Colonic mucosa (tissue), 4 donors: Measurements from ENCODE around the gene ST6GALNAC1. TPM values are rescaled to one million over a fixed set of nuclear protein-coding genes. Genes with fewer than 3 reads are reported as not detected.

ENCODE experiments used
- DNase-seq: peaks from one replicate; pipeline ENCODE4 v3.0.0-alpha.2; 2020
- H3K27ac ChIP-seq: fragments of 200-600 bp; one replicate; pipeline ENCODE4 v1.8.0; 2021
- H3K27me3 ChIP-seq: fragments of 200-600 bp; one replicate; pipeline ENCODE4 v1.8.0; 2021
- H3K36me3 ChIP-seq: fragments of 200-600 bp; one replicate; pipeline ENCODE4 v1.8.0; 2021
- H3K4me1 ChIP-seq: fragments of 200-600 bp; one replicate; pipeline ENCODE4 v1.8.0; 2021; ENCODE audit warnings: mild to moderate bottlenecking
- H3K4me3 ChIP-seq: fragments of 200-600 bp; one replicate; pipeline ENCODE4 v1.8.0; 2021
- H3K9ac ChIP-seq, 2 donors: one replicate each; pipeline ENCODE4 v1.7.0; 2013; ENCODE audit warnings: control low read depth in 2 of 2, low read depth in 2 of 2, low read length in 2 of 2
- H3K9me3 ChIP-seq: fragments of 200-600 bp; one replicate; pipeline ENCODE4 v1.8.0; 2021
- intact Hi-C: fragments of 100-400 bp; cut with DNase I; formaldehyde crosslinking; loops from one replicate; pipeline ENCODE4 v1.14.1; 2022
- total RNA-seq, 2 donors: library from RNA; stranded (reverse); fragmentation: NEBNext Ultra II Directional in 1 of 2; extraction: Animal tissue kit (Norgen Biotek cat#: 25700) in 1 of 2; gene quantifications; one replicate each; pipeline ENCODE4 v1.2.1, GENCODE V29; 2021
- TF ChIP-seq, protein P1 (sequence below): fragments of 200-600 bp; IDR thresholded peaks from one replicate; pipeline ENCODE4 v1.8.0; 2022; ENCODE audit warnings: antibody characterized with exemption, mild to moderate bottlenecking
- donor health status: healthy.
- donor health status: DM: no; HTN: no; CAD: no.
- donor health status: DM: no; HTN: no; CAD: no.

Gene ST6GALNAC1
- total RNA-seq, 2 donors from 2014 or later: 311 to 465 TPM

DNA sequence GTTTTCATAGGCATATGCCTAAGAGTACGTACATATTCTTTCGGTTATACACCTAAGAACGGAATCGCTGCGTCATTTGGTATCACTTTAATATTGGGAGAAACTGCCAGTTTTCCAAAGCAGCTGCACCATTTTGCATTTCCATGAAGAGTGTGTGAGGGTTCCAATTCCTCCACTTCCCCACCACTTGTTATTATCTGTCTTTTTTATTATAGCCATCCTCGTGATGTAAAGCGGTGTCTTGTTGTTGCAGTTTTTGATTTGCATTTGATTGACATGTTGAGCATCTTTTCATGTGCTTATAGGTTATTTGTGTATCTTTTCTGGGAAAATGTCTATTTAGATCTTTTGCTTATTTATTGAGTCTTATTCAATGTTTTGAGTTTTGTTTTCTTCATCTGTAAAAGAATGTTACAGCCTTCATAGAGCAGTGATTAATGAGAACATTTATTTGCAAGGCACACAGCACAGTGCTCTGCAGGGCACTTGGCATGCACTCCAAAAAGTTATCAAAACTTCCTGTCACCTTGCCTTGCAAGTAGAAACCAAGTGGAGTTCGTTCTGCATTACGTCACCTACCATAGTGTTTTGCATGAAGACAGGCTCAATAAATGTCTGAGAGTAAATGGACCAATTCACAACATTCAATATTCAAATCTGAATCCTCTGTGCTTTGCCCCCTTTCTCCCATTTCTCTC, 26.6 kb upstream of the ST6GALNAC1 start:
- Histone ChIP-seq H3K9me3 (no peaks in the 10 kb centered on the region), H3K4me1 (peaks cover 12% of the 10 kb centered on the region), H3K27ac (peak overlapping the region; percentile 99), H3K27me3 (no peaks in the 10 kb centered on the region), H3K4me3 (no peak overlapping the region), H3K9ac (peak overlapping the region in 1 of 2 donors; percentile 93), H3K36me3 (no peaks in the 10 kb centered on the region)
- DNase-seq: no peak
- TF ChIP-seq, protein P1, sequence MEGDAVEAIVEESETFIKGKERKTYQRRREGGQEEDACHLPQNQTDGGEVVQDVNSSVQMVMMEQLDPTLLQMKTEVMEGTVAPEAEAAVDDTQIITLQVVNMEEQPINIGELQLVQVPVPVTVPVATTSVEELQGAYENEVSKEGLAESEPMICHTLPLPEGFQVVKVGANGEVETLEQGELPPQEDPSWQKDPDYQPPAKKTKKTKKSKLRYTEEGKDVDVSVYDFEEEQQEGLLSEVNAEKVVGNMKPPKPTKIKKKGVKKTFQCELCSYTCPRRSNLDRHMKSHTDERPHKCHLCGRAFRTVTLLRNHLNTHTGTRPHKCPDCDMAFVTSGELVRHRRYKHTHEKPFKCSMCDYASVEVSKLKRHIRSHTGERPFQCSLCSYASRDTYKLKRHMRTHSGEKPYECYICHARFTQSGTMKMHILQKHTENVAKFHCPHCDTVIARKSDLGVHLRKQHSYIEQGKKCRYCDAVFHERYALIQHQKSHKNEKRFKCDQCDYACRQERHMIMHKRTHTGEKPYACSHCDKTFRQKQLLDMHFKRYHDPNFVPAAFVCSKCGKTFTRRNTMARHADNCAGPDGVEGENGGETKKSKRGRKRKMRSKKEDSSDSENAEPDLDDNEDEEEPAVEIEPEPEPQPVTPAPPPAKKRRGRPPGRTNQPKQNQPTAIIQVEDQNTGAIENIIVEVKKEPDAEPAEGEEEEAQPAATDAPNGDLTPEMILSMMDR: no peak
- intact Hi-C loops: no loop called here

DNA sequence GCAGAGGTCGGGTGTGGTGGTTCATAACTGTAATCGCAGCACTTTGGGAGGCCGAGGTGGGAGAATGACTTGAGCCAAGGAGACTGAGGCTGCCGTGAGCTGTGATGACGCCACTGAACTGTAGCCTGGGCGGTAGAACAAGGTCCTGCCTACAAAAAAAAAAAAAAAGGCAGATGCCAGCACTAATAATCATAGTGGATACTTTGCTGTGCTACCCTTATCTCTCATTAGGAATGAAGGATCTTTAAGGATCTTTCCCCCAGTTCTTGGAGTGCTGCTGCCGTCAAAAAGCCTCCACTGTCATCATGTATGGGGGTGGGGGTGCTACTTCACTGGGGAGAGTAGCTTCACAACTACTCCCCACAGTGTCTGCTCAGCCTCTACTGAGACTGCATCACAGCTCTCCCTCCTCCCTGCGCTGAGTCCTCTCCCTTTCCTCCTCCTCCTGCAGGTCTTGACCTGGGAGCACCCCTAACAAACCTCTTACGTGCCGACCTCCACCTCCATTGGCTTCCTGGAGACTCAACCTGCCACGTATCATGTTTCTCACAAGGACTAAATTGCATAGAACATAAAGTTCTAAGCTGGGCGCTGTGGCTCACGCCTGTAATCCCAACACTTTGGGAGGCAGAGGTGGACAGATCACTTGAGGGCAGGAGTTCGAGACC, 24.4 kb upstream of the ST6GALNAC1 start:
- no peaks in the 10 kb centered on the region for H3K9me3 ChIP-seq
- H3K4me1 ChIP-seq: peaks cover 9% of the 10 kb centered on the region
- no peak overlapping the region for H3K4me3 ChIP-seq
- peak overlapping the region in 1 of 2 donors; percentile 1 for H3K9ac ChIP-seq
- no peak for DNase-seq
- no peak overlapping the region for H3K27ac ChIP-seq
- TF ChIP-seq, protein P1: no peak
- H3K27me3 ChIP-seq: no peaks in the 10 kb centered on the region
- no peaks in the 10 kb centered on the region for H3K36me3 ChIP-seq
- intact Hi-C loops: no loop called here

DNA sequence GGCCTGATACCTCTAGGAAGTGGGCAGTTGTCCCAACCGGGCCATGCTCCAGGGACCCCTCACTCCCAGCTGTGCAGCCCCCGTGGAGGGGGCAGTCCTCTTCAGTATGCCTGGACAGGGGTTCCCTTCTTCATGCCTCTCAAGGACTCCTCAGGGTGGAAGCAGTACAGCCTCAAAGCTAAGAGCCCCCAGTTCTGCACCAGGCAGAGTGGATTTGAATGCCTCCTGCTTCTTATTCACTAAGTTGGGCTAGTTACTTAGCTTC, 23.9 kb upstream of the ST6GALNAC1 start:
- no peak overlapping the region for H3K9ac ChIP-seq
- no peaks in the 10 kb centered on the region for H3K36me3 ChIP-seq
- intact Hi-C loops: no loop called here
- TF ChIP-seq, protein P1: no peak
- H3K9me3 ChIP-seq: no peaks in the 10 kb centered on the region
- no peak overlapping the region for H3K4me3 ChIP-seq
- no peaks in the 10 kb centered on the region for H3K27me3 ChIP-seq
- no peak overlapping the region for H3K27ac ChIP-seq
- H3K4me1 ChIP-seq: peaks cover 5% of the 10 kb centered on the region
- DNase-seq: no peak

DNA sequence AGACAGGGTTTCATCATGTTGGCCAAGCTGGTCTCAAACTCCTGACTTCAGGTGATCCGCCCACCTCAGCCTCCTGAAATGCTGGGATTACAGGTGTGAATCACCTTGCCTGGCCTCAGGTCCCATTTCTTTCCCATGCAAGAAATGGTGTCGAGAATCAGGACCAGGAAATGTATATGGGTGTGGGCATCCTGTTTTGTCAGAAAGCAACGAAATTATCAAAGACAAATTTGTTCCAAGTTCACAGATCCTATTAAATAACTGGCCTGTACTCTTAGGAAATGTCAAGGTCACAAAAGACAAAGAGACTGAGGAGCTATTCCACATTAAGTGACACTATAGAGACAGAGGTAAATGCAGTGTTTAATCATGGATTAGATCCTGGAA, 17.1 kb upstream of the ST6GALNAC1 start:
- H3K27ac ChIP-seq: peak overlapping the region; percentile 85

DNA sequence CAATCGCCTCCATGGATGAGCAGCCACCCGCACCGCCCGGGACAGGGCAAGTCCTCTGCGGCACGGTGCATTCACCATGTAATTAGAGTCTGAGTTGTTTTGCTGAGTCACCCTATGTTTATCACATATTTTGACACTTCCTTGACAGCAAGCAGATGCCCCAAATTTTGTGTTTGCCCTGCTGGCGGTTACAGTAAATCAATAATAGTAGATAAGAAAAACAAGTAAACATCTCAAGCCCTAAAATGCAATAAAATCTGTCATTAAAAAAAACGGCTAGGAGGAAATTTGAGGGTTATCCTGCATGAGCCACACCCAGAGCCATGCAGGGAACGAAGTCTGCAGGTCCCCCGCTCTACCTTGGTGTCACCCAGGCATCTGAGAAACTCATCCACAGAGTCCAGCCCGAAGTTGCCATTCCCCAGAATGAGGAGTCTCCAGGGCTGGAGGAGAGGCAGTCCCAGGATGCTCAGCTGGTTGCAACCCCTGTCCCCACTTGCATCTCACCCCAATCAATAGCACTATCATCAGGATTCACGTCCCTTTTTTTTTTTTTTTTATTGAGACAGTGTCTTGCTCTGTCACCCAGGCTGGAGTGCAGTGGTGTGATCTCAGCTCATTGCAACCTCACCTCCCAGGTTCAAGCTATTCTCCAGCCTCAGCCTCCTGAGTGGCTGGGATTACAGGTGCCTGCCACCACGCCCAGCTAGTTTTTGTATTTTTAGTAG, 16.5 kb upstream of the ST6GALNAC1 start:
- Histone ChIP-seq H3K4me3 (no peak overlapping the region), H3K4me1 (peaks cover 7% of the 10 kb centered on the region), H3K27ac (peak overlapping the region; percentile 85), H3K27me3 (no peaks in the 10 kb centered on the region), H3K9ac (peak overlapping the region in 1 of 2 donors; percentile 78), H3K9me3 (no peaks in the 10 kb centered on the region), H3K36me3 (no peaks in the 10 kb centered on the region)
- peak; percentile 77 for DNase-seq
- TF ChIP-seq, protein P1: no peak
- intact Hi-C loops: no loop called here

More for the DNA sequence above, 17.1 kb upstream of the ST6GALNAC1 start:
- Histone ChIP-seq H3K4me1 (peaks cover 7% of the 10 kb centered on the region), H3K9ac (peak overlapping the region in 1 of 2 donors; percentile 29), H3K27me3 (no peaks in the 10 kb centered on the region), H3K4me3 (no peak overlapping the region), H3K9me3 (no peaks in the 10 kb centered on the region), H3K36me3 (no peaks in the 10 kb centered on the region)
- intact Hi-C loops: no loop called here
- TF ChIP-seq, protein P1: no peak
- DNase-seq: peak; percentile 56
